ENCODE data around the gene SFSWAP. TPM values are rescaled to one million over a fixed set of nuclear protein-coding genes. Genes with fewer than 3 reads are reported as not detected.
A peak's percentile ranks its signal among the peaks of the same experiment; 100 is the strongest.

Gene SFSWAP
- polyA plus RNA-seq, 4 donors: 19.7 to 34.7 (median 33.4) TPM

DNA sequence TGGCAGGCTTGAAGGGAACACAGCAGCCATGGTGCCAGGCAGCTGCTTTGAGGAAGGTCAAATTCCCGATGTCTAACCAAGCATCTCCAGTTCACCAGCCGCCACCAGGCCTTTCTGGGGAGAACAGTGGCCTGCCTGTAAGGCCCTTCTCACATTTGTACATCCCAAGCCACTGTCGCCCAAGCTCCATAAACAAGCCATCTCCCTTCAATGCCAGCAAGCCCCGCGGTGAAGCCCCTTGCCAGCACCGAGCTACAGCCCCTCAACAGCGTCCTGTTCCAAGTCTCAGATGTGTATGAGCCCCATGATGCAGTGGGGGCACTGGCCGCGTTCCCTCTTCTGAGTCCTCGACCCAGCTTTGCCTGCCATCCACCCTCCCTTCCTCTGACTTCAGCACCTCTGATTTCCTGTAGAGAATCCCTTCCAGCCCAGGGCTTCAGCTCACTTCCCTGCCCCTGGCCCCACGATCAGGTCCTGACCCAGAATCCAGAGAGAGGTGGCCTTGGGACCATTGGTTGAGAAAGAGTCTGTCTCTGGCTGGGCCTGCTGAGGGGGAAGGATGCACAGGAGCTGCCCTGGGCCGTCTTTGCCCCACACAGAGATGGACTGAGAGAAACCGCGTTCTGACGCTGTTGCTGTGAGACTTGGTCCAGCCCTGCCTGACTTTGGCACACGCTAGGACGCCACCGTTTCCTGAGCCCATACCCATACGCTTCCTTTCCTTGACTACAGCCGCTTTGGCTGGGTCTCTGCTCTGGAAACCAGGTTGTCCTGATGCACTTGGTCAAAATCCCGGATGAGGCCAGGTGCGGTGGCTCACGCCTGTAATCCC, 115.4 kb downstream of the SFSWAP start:
- 77 to 79% (median 79%) methylated on average over 23 of the region's 23 CpGs for WGBS, 3 donors
- DNase-seq: no peak
- Histone ChIP-seq H3K36me3 (ENCODE audit: control insufficient read depth in 3 of 3, insufficient read depth in 2 of 3, low read depth in 1 of 3, low read length in 3 of 3) (no peaks in the 10 kb centered on the region), H3K27ac (ENCODE audit: low read depth in 1 of 3, low read length in 2 of 3) (no peak overlapping the region), H3K4me1 (ENCODE audit: control insufficient read depth in 3 of 3, insufficient read depth in 2 of 3, low read depth in 1 of 3, low read length in 2 of 3) (peaks cover 0 to 5% (median 4%) of the 10 kb centered on the region in 3 donors), H3K4me3 (ENCODE audit: low read depth in 1 of 3, low read length in 3 of 3) (no peak overlapping the region), H3K27me3 (ENCODE audit: control insufficient read depth in 3 of 3, insufficient read depth in 3 of 3, low read length in 3 of 3) (peaks cover 0 to 33% (median 19%) of the 10 kb centered on the region in 3 donors), H3K9me3 (ENCODE audit: control insufficient read depth in 2 of 2, insufficient read depth in 1 of 2, low read depth in 1 of 2, low read length in 1 of 2) (no peaks in the 10 kb centered on the region)
- FAIRE-seq: no peak

DNA sequence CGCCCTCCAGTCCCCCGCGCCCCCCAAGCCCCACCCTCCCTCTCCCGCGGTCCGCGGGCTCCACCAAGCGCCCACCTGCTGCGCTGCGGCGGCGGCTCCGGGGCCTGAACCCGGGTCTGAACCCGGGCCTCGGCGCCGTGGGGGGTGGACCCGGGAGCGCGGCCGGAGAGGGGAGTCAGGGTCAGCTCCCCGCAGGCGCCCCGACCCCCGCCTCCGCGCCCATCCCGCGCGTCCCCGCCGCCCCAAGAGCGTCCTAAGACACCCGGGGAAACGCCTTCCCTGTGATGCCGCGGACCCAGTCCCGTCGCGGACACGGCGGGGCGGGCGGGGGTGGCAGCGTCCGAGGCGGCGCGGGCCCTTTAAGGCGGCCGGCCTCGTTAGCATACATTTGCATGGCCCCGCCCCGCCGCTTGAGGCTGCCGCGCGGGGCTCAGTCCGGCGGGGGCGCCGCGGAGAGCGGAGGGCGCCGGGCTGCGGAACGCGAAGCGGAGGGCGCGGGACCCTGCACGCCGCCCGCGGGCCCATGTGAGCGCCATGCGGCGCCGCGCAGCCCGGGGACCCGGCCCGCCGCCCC, 117.2 kb downstream of the SFSWAP start, which contains the start of gene MMP17:
TSS of gene MMP17 (plus strand) at position 433 of the 574 bp plus-strand sequence. CDS start at position 535, 102 bp downstream.
- Histone ChIP-seq H3K27me3 (ENCODE audit: control insufficient read depth in 3 of 3, insufficient read depth in 3 of 3, low read length in 3 of 3) (peaks cover 0 to 45% (median 19%) of the 10 kb centered on the region in 3 donors), H3K36me3 (ENCODE audit: control insufficient read depth in 3 of 3, insufficient read depth in 2 of 3, low read depth in 1 of 3, low read length in 3 of 3) (no peaks in the 10 kb centered on the region)

DNA sequence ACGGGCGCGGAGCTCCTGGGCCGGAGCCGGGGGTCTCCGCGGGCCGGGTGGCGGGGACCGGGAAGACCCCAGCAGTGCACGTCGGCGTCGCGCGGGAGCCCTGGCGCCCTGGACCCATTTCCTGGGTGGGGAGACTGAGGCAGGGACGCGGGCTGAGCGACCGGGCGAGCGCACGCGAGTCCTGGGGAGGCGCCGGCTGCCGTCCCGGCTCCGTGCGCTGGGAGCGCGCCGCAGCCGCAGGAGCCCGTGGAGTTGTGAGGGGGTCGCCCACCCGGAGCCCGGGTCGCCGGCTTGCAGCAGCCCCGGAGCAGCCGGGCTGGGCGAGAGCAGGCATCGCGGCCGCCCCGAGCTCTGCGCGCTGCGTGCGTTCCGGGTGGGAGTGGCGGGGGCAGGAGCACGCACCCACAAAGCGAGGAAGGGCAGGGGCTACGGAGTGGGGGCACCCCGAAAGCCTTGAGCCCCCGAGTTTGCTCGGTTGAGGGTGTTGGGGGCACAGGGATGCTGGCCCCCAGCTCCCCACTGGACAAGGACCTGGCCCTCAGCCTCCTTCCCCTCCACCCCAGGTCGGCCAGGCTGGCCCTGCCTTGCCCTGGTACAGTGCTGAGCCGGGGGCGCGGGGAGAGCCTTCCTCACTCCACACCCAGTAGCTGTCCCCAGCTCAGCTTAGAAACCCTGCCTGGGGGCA, 117.9 kb downstream of the SFSWAP start:
- Histone ChIP-seq H3K4me1 (ENCODE audit: control insufficient read depth in 3 of 3, insufficient read depth in 2 of 3, low read depth in 1 of 3, low read length in 2 of 3) (peaks cover 0 to 5% (median 4%) of the 10 kb centered on the region in 3 donors), H3K36me3 (ENCODE audit: control insufficient read depth in 3 of 3, insufficient read depth in 2 of 3, low read depth in 1 of 3, low read length in 3 of 3) (no peaks in the 10 kb centered on the region), H3K9me3 (ENCODE audit: control insufficient read depth in 2 of 2, insufficient read depth in 1 of 2, low read depth in 1 of 2, low read length in 1 of 2) (no peaks in the 10 kb centered on the region), H3K4me3 (ENCODE audit: low read depth in 1 of 3, low read length in 3 of 3) (peak overlapping the region; percentile 34 to 38 (median 35)), H3K27ac (ENCODE audit: low read depth in 1 of 3, low read length in 2 of 3) (no peak overlapping the region), H3K27me3 (ENCODE audit: control insufficient read depth in 3 of 3, insufficient read depth in 3 of 3, low read length in 3 of 3) (peaks cover 2 to 53% (median 19%) of the 10 kb centered on the region in 3 donors)
- no peak for FAIRE-seq
- WGBS, 3 donors: 1 to 2% (median 2%) methylated on average over 22 to 64 of the region's 64 CpGs
- DNase-seq: peak in 1 of 2 donors; percentile 24

More for the DNA sequence above, 117.2 kb downstream of the SFSWAP start, which contains the start of gene MMP17:
- H3K4me1 ChIP-seq (ENCODE audit: control insufficient read depth in 3 of 3, insufficient read depth in 2 of 3, low read depth in 1 of 3, low read length in 2 of 3): peaks cover 0 to 5% (median 4%) of the 10 kb centered on the region in 3 donors
- WGBS, 3 donors: 0 to 1% (median 1%) methylated on average over 40 to 86 of the region's 86 CpGs
- no peak for FAIRE-seq
- peak in 1 of 2 donors; percentile 43 for DNase-seq
- no peaks in the 10 kb centered on the region for H3K9me3 ChIP-seq (ENCODE audit: control insufficient read depth in 2 of 2, insufficient read depth in 1 of 2, low read depth in 1 of 2, low read length in 1 of 2)
- H3K27ac ChIP-seq (ENCODE audit: low read depth in 1 of 3, low read length in 2 of 3): no peak within 1 kb of the TSS
- H3K4me3 ChIP-seq (ENCODE audit: low read depth in 1 of 3, low read length in 3 of 3): peak within 1 kb of the TSS; percentile 34 to 38 (median 35)

DNA sequence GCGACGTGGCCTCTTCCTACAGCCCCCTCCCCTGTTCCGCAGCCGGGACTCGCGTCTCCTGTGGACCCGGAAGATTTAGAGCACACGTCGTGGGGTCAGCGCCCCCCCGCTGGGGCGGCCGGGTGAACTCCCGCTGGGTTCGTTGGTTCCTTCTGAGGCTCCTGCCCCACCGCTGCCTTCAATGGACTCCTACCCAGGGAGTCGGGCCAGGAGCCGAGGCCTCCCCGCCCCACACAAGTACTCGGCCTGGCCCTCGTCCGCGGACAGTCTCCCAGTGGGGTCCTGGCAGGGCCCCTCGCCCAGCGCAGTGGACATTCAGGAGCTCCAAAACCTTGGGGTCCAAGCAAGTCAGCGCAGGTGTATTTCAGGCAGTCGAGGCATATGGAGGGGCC, 118.5 kb downstream of the SFSWAP start:
- Histone ChIP-seq H3K4me1 (ENCODE audit: control insufficient read depth in 3 of 3, insufficient read depth in 2 of 3, low read depth in 1 of 3, low read length in 2 of 3) (peaks cover 0 to 5% (median 4%) of the 10 kb centered on the region in 3 donors), H3K36me3 (ENCODE audit: control insufficient read depth in 3 of 3, insufficient read depth in 2 of 3, low read depth in 1 of 3, low read length in 3 of 3) (no peaks in the 10 kb centered on the region), H3K9me3 (ENCODE audit: control insufficient read depth in 2 of 2, insufficient read depth in 1 of 2, low read depth in 1 of 2, low read length in 1 of 2) (no peaks in the 10 kb centered on the region), H3K27ac (ENCODE audit: low read depth in 1 of 3, low read length in 2 of 3) (no peak overlapping the region), H3K4me3 (ENCODE audit: low read depth in 1 of 3, low read length in 3 of 3) (peak overlapping the region; percentile 34 to 38 (median 35)), H3K27me3 (ENCODE audit: control insufficient read depth in 3 of 3, insufficient read depth in 3 of 3, low read length in 3 of 3) (peaks cover 2 to 55% (median 19%) of the 10 kb centered on the region in 3 donors)
- peak in 1 of 2 donors; percentile 27 for DNase-seq
- WGBS, 3 donors: 6 to 9% (median 8%) methylated on average over 23 to 27 of the region's 27 CpGs
- FAIRE-seq: no peak

DNA sequence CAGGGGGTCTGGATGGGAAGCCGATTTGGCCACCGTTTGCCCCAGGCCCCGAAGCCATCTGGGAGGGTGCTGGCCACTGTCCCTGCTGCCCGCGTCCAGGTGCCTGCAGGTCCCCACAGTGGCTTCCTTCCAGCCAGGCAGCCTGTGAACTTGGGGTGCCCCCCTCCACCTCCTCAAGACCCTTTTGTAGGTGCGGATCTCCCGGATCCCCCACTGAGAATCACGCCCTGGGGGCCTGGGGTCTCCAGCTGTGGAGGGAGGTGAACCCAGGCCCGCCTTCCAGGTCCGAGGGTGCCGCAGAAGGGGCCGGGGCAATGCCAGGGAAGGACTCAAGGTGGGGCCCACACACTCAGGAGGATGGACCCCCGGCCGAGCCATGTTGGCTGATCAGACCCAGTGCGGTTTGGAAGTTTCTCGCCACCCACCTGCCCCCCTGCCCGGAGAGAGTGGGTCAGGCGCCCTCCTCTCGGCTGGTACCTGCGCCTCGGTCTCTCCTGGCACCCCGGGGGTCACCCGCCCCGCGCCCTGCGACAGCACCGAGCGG, 119.0 kb downstream of the SFSWAP start:
- Histone ChIP-seq H3K27me3 (ENCODE audit: control insufficient read depth in 3 of 3, insufficient read depth in 3 of 3, low read length in 3 of 3) (peaks cover 2 to 55% (median 19%) of the 10 kb centered on the region in 3 donors), H3K9me3 (ENCODE audit: control insufficient read depth in 2 of 2, insufficient read depth in 1 of 2, low read depth in 1 of 2, low read length in 1 of 2) (no peaks in the 10 kb centered on the region), H3K4me1 (ENCODE audit: control insufficient read depth in 3 of 3, insufficient read depth in 2 of 3, low read depth in 1 of 3, low read length in 2 of 3) (peaks cover 0 to 5% (median 4%) of the 10 kb centered on the region in 3 donors), H3K4me3 (ENCODE audit: low read depth in 1 of 3, low read length in 3 of 3) (peak overlapping the region in 2 of 3 donors; percentile 34 to 35), H3K36me3 (ENCODE audit: control insufficient read depth in 3 of 3, insufficient read depth in 2 of 3, low read depth in 1 of 3, low read length in 3 of 3) (no peaks in the 10 kb centered on the region), H3K27ac (ENCODE audit: low read depth in 1 of 3, low read length in 2 of 3) (peak overlapping the region in 1 of 3 donors; percentile 42)
- DNase-seq (no peak), FAIRE-seq (no peak)
- 9 to 14% (median 13%) methylated on average over 25 to 28 of the region's 28 CpGs for WGBS, 3 donors

GRCh38 chr12:131830335-131830913, 119.5 kb downstream of the SFSWAP start:
- Histone ChIP-seq H3K9me3 (ENCODE audit: control insufficient read depth in 2 of 2, insufficient read depth in 1 of 2, low read depth in 1 of 2, low read length in 1 of 2) (no peaks in the 10 kb centered on the region), H3K27me3 (ENCODE audit: control insufficient read depth in 3 of 3, insufficient read depth in 3 of 3, low read length in 3 of 3) (peaks cover 2 to 55% (median 19%) of the 10 kb centered on the region in 3 donors), H3K36me3 (ENCODE audit: control insufficient read depth in 3 of 3, insufficient read depth in 2 of 3, low read depth in 1 of 3, low read length in 3 of 3) (no peaks in the 10 kb centered on the region), H3K4me1 (ENCODE audit: control insufficient read depth in 3 of 3, insufficient read depth in 2 of 3, low read depth in 1 of 3, low read length in 2 of 3) (peaks cover 0 to 5% (median 4%) of the 10 kb centered on the region in 3 donors), H3K4me3 (ENCODE audit: low read depth in 1 of 3, low read length in 3 of 3) (peak overlapping the region in 2 of 3 donors; percentile 27 to 36), H3K27ac (ENCODE audit: low read depth in 1 of 3, low read length in 2 of 3) (peak overlapping the region in 2 of 3 donors; percentile 38 to 42)
- WGBS, 3 donors: 1 to 2% (median 1%) methylated on average over 34 to 50 of the region's 50 CpGs
- DNase-seq (peak; percentile 17 to 68), FAIRE-seq (no peak)

GRCh38 chr12:131830914-131831571, 120.2 kb downstream of the SFSWAP start:
- H3K27ac ChIP-seq (ENCODE audit: low read depth in 1 of 3, low read length in 2 of 3): peak overlapping the region in 2 of 3 donors; percentile 38 to 53
- H3K9me3 ChIP-seq (ENCODE audit: control insufficient read depth in 2 of 2, insufficient read depth in 1 of 2, low read depth in 1 of 2, low read length in 1 of 2): no peaks in the 10 kb centered on the region
- FAIRE-seq: no peak
- peaks cover 0 to 5% (median 4%) of the 10 kb centered on the region in 3 donors for H3K4me1 ChIP-seq (ENCODE audit: control insufficient read depth in 3 of 3, insufficient read depth in 2 of 3, low read depth in 1 of 3, low read length in 2 of 3)
- H3K36me3 ChIP-seq (ENCODE audit: control insufficient read depth in 3 of 3, insufficient read depth in 2 of 3, low read depth in 1 of 3, low read length in 3 of 3): no peaks in the 10 kb centered on the region
- peak in 1 of 2 donors; percentile 37 for DNase-seq
- 3 to 5% (median 4%) methylated on average over 33 of the region's 33 CpGs for WGBS, 3 donors
- H3K4me3 ChIP-seq (ENCODE audit: low read depth in 1 of 3, low read length in 3 of 3): peak overlapping the region in 2 of 3 donors; percentile 27 to 36
- H3K27me3 ChIP-seq (ENCODE audit: control insufficient read depth in 3 of 3, insufficient read depth in 3 of 3, low read length in 3 of 3): peaks cover 2 to 55% (median 19%) of the 10 kb centered on the region in 3 donors
